Liver (tissue), 3 donors: ENCODE results near the gene LRRN2.

ENCODE experiments used
- ATF3 ChIP-seq: IDR thresholded peaks from 2 replicates; pipeline ENCODE4 v1.6.1; 2016; ENCODE audit warnings: antibody characterized with exemption
- EGR1 ChIP-seq, 2 donors: IDR thresholded peaks; 2 replicates each; pipeline ENCODE4 v1.6.1; 2016 to 2018; ENCODE audit warnings: antibody characterized with exemption in 2 of 2, low read depth in 2 of 2
- FOXA1 ChIP-seq: IDR thresholded peaks from 2 replicates; pipeline ENCODE4 v1.6.1; 2016; ENCODE audit warnings: antibody characterized with exemption
- GABPA ChIP-seq, 2 donors: IDR thresholded peaks in 1 of 2; conservative IDR thresholded peaks in 1 of 2; 2 replicates each; pipeline ENCODE4 v1.6.1; 2016; ENCODE audit warnings: antibody characterized with exemption in 2 of 2, mild to moderate bottlenecking in 1 of 2, moderate library complexity in 1 of 2
- NR2F2 ChIP-seq: IDR thresholded peaks from 2 replicates; pipeline ENCODE4 v1.6.1; 2016; ENCODE audit warnings: antibody characterized with exemption
- RAD21 ChIP-seq, 2 donors: IDR thresholded peaks; 2 replicates each; pipeline ENCODE4 v1.6.1; 2016; ENCODE audit warnings: antibody characterized with exemption in 2 of 2, mild to moderate bottlenecking in 2 of 2
- TAF1 ChIP-seq: conservative IDR thresholded peaks from 2 replicates; pipeline ENCODE4 v1.6.1; 2016; ENCODE audit warnings: antibody characterized with exemption, mild to moderate bottlenecking
- YY1 ChIP-seq: IDR thresholded peaks from 2 replicates; pipeline ENCODE4 v1.6.1; 2016; ENCODE audit warnings: antibody characterized with exemption, mild to moderate bottlenecking
- TF ChIP-seq, protein P1 (sequence below): fragments of 150-350 bp; IDR thresholded peaks from 2 replicates; pipeline ENCODE4 v1.5.1; 2017; ENCODE audit warnings: improper control_type of control experiment, low read depth, low read length; ENCODE audit not compliant: missing input control
- TF ChIP-seq, protein P2 (sequence below): IDR thresholded peaks from 2 replicates; pipeline ENCODE4 v1.6.1; 2016; ENCODE audit warnings: antibody characterized with exemption
- TF ChIP-seq, protein P3 (sequence below): IDR thresholded peaks from 2 replicates; pipeline ENCODE4 v1.6.1; 2016; ENCODE audit warnings: antibody characterized with exemption, mild to moderate bottlenecking
- donor health status: healthy.
- donor health status: healthy.

GRCh38 chr1:204684571-204685235 is 835 bp downstream of the LRRN2 start:
- TF ChIP-seq YY1: no peak
- TF ChIP-seq, protein P1, sequence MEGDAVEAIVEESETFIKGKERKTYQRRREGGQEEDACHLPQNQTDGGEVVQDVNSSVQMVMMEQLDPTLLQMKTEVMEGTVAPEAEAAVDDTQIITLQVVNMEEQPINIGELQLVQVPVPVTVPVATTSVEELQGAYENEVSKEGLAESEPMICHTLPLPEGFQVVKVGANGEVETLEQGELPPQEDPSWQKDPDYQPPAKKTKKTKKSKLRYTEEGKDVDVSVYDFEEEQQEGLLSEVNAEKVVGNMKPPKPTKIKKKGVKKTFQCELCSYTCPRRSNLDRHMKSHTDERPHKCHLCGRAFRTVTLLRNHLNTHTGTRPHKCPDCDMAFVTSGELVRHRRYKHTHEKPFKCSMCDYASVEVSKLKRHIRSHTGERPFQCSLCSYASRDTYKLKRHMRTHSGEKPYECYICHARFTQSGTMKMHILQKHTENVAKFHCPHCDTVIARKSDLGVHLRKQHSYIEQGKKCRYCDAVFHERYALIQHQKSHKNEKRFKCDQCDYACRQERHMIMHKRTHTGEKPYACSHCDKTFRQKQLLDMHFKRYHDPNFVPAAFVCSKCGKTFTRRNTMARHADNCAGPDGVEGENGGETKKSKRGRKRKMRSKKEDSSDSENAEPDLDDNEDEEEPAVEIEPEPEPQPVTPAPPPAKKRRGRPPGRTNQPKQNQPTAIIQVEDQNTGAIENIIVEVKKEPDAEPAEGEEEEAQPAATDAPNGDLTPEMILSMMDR: no peak
- no peak for TF ChIP-seq EGR1 (IDR thresholded peaks at IDR 0.05; ENCODE audit: low read depth in 2 of 2)
- no peak for TF ChIP-seq ATF3
- TF ChIP-seq NR2F2: no peak
- TF ChIP-seq, protein P2, sequence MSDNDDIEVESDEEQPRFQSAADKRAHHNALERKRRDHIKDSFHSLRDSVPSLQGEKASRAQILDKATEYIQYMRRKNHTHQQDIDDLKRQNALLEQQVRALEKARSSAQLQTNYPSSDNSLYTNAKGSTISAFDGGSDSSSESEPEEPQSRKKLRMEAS: no peak
- no peak for TF ChIP-seq RAD21 (IDR thresholded peaks at IDR 0.05)
- TF ChIP-seq, protein P3, sequence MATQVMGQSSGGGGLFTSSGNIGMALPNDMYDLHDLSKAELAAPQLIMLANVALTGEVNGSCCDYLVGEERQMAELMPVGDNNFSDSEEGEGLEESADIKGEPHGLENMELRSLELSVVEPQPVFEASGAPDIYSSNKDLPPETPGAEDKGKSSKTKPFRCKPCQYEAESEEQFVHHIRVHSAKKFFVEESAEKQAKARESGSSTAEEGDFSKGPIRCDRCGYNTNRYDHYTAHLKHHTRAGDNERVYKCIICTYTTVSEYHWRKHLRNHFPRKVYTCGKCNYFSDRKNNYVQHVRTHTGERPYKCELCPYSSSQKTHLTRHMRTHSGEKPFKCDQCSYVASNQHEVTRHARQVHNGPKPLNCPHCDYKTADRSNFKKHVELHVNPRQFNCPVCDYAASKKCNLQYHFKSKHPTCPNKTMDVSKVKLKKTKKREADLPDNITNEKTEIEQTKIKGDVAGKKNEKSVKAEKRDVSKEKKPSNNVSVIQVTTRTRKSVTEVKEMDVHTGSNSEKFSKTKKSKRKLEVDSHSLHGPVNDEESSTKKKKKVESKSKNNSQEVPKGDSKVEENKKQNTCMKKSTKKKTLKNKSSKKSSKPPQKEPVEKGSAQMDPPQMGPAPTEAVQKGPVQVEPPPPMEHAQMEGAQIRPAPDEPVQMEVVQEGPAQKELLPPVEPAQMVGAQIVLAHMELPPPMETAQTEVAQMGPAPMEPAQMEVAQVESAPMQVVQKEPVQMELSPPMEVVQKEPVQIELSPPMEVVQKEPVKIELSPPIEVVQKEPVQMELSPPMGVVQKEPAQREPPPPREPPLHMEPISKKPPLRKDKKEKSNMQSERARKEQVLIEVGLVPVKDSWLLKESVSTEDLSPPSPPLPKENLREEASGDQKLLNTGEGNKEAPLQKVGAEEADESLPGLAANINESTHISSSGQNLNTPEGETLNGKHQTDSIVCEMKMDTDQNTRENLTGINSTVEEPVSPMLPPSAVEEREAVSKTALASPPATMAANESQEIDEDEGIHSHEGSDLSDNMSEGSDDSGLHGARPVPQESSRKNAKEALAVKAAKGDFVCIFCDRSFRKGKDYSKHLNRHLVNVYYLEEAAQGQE: no peak
- TF ChIP-seq GABPA (IDR thresholded peaks at IDR 0.05 in 1 of 2, conservative IDR thresholded peaks at IDR 0.05 in 1 of 2): no peak
- TF ChIP-seq FOXA1: no peak
- no peak for TF ChIP-seq TAF1
